Measurements from ENCODE around the gene SUN1.

The SUN1 gene

DNA sequence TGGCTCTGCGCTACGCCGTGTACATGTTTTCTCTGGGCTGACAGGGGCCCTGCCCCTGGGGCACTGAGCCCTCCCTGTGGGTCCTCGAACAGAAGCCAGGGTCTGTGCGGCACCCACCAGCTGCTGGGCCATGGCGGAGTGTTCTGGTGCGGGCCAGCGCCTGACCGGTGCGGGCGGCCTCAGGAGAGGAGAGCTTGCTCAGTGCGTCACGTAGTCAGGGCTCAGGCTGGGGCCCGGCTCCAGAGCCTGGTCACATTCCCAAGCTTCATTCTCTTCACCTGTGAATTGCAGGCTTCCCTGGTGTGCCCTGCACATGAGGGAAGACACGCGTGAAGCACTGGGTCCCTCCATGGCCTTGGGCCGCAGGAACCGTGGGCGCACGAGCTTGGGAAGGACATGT lies 59.5 kb downstream of the SUN1 start:
- DNase-seq (ENCODE audit: low spot score): no peak

DNA sequence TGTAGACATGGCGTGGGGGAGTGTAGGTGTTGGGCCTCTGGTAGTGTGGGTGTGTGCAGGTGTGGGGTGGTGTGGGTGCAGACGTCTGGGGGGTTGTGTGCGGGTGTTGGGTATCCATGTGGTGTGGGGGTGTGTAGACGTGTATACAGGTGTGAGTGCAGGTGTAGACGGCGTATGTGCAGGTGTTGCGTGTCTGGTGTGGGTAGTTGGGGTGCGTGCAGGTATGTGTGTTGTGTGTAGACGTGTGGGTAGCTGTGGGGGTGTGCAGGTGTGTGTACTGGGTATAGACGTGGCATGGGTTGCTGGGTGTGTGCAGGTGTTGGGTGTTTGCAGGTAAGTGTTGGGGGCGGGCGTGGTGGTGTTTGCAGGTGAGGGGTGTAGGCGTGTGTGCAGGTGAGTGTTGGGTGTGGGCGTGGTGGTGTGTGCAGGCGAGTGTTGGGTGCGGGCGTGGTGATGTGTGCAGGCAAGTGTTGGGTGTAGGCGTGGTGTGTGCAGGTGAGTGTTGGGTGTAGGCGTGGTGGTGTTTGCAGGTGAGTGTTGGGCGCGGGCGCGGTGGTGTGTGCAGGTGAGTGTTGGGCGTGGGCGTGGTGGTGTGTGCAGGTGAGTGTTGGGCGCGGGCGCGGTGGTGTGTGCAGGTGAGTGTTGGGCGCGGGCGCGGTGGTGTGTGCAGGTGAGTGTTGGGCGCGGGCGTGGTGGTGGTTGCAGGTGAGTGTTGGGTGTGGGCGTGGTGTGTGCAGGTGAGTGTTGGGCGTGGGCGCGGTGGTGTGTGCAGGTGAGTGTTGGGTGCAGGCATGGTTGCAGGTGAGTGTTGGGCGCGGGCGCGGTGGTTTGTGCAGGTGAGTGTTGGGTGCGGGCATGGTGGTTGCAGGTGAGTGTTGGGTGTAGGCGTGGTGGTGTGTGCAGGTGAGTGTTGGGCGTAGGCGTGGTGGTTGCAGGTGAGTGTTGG lies 60.6 kb downstream of the SUN1 start:
- DNase-seq (ENCODE audit: low spot score): no peak

DNA sequence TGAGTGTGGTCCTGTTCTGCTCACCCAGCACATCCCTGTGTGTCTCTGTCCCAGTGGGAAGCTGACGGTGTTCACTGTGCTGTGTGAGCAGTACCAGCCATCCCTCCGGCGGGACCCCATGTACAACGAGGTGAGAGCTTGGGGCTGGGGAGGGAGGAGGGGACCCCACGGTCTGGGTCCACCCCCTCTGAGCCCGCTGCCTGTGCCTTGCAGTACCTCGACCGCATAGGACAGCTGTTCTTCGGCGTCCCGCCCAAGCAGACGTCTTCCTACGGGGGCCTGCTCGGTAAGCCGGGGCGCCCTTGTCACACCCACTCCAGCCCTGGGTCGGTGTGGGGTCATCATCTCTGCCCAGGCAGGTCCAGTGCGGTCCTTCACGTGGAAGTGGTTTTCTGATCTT lies 61.4 kb downstream of the SUN1 start:
- DNase-seq (ENCODE audit: low spot score): no peak

DNA sequence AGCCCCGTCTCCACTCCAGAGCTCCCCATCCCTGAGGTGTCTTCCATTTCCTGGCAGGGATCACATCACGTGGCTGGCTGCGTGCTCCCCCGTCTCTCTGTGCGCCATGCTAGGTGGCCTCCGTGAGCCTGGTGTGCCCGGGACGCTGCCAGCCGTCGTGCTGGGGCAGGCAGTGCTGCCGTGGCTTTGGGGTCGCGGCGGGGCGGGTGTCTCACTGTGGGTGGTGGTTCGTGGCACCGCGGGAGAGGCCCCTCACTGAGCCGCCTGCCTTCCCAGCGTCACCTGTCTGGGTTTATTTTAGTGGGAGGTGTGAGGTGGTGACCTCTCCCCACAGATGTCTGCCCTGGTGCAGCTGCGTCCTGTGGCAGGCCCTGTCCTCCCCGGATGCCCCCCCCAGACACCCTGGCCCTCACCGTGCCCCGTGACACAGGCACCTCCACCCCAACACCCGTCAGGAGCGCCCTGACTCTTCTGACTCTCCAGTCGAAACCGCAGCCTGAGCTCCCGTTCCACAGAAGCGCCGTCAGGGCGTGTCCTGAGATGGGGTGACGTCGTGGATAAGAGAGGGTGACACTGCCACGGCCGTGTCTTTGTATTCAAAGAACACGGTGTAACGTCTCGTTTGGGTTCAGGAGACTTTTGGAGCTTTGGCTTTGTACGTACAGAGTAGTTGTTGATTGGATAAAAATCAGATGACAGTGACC lies 62.0 kb downstream of the SUN1 start:
- DNase-seq (ENCODE audit: low spot score): no peak

DNA sequence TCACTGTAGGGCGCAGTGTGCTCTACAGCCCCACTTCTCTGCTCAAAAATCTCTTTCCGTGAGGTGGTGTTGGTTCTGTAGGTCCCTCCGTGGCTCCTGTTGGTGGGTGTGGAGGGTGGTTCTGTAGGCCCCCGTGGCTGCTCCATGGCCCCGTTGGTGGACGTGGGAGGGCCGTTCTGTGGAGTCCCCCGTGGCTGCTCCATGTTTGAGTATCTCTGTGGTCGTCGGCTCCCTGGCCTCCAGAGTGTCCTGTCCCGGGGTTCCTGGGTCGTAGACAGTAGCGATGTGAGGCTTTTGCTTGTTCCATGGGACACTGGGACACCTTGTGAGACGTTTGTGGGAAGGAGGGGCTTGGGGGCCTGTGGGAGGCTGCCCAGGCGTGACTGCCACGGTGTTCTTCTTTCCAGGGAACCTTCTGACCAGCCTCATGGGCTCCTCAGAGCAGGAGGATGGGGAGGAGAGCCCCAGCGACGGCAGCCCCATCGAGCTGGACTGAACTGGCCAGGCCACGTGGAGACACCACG lies 62.7 kb downstream of the SUN1 start:
- no peak for DNase-seq (ENCODE audit: low spot score)

DNA sequence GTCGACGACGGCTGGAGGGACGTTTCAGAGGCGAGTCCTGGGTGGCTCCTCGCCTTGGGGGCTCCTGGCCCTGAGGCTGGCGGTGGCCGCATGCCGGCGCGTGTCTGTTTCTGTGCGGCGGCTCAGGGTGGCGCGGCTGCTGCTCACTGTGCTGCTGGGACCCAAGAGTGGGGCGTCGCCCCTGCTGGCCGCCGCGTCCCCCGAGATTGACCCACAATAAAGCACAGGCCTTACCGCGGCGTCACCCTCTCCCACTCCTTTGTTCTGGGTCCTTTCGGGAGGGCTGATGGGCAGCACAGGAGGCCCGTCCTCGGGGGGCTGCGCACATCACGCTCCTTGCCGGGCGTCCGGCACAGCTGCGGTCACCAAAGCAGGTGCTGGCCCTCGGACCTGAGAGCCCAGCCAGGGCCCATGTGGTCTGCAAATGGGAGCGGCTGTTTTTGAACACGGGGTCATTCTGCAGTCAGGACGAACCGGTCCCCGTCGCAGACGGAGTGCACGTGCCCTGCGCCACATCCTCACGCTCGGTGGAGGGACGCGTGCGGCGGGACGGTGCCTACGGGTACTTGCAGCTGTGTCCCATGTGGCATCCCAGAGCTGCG lies 63.3 kb downstream of the SUN1 start:
- no peak for DNase-seq (ENCODE audit: low spot score)

DNA sequence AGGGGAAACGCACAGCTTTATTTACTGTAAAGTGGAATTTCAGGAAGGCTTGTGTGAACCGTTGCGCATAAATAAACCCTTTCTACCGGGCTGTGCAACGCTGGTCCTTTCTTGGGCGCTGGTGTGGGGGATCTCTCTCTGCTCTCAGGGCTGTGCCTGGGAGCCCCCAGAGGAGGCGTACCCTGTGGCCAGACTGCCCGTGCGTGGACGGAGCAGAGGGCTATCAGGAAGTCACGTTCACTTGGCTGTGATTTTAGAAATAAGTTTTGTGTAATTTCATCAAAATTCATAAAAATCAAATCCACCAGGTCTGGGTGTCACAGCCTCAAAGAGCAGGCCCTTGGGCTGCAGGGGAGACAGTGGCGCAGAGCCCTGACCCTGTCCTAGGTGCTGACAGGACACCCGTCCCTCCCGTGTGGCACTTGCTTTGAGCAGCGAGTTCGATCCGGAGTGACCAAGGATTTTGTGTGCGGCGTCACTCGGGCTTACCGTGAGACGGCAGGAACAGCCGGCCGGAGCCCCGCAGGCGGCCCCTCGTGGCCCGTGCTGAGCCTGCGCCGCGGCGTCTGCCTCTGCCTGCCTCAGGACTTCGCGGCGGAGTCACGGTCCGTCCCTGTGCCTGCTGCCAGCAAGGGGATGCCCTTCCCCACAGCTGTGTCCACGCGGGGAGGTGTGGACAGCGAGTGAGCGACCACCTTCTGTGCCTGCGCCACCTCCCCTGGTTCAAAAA lies 64.2 kb downstream of the SUN1 start:
- DNase-seq (ENCODE audit: low spot score): no peak

DNA sequence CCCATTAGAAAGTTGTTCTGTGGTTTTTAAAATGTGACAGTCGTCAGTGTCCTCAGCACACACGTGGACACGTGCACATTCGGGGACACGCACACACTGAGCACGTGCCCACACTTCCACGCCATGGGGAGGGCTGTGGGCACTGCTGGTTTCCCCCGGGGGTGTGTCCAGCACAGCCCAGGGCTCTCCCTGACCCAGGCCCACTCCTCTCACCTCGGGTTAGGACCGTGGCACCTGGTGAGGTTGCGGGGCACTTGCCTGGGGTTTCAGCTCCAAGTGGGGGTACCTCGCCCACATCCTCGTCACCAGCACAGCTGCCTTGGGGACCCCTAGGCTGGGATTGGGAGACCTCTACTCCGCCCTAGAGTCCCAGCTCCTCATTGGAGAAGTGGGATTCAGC lies 64.8 kb downstream of the SUN1 start:
- no peak for DNase-seq (ENCODE audit: low spot score)

DNA sequence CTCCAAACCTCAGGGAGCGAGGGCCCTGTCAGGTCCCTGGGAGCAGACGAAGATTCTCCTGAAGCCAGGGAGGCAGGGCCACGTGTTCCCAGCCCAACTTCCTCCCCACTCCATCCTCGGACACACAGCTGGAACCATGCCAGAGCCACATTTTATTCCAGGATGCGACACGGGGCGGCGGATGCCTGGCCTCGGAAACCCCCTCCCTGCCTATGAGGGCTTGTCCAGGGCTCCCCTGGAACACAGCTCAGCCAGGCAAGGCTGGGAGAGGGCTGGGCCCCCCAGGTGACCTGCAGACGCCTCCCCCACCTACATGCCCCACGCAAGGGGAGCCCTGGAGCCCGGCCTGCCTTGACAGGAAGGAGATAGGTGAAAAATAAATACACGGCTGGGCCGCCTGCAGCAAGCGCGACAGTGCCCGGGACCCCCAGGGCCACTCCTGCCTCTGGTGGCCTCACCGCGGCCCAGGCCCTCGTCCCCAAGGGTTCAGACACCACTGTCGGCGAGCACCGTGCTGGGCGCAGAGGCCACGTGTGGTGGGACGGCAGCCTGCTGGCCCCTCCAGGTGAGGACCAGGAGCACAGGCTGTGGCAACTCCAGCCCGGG lies 65.6 kb downstream of the SUN1 start:
- no peak for DNase-seq (ENCODE audit: low spot score)

DNA sequence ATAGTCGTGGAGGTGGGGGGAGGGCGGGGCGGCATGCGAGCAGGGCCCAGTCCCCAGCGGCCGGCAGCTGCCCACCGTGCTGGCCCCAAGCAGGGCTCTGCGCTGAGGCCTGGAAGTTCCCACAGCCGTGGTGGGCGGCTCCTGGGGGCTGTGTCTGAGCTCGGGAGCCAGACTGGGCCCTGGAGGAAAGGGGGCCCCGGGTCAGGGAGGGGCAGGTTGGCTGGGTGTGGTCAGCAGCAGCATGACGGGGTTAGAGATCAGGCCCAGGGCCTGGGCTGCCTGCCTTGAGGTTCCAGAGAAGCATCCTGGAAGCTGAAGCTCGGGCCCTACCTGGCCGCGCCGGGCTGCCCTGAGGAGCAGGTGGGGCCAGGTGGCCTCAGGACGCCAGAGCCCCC lies 66.2 kb downstream of the SUN1 start:
- DNase-seq (ENCODE audit: low spot score): no peak

DNA sequence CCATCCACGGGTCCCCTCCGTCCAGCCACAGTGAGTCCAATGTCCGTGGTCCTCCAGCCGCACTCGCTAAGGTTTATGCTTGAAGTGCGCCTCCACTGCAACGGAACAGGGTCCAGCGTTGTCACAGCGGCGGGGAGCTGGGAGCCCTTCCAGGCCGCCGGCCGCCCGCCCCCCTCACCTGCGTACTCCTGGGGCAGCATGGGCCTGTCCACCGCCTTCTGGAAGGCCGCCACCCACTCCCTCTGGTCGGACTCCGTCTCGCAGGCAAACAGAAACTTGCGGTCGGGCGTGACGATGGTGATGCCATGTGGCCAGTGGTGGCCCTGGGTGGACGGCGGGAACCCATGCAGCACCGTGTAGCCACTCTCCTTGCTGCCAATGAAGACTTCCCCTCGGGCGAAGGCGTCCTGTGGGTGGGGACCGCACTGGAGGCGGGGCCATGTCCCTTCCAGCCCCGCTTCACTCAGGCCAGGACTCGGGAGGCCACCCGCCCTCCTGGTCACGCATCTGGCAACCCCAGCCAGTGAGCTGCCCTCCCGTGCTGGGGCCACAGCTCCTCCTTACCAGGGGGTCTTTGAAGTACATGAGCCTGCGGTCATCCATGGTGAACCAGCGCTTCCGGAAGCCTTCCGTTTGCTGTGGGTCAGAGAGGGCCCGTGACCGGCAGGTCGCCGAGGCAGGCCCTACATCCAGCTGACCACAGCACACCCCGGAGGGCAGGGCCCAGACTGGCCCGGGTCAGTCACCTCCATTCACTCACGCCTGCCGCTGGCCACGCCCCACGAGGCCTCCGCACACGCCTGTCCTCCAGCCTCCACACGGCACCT lies 66.8 kb downstream of the SUN1 start:
- DNase-seq (ENCODE audit: low spot score): no peak

DNA sequence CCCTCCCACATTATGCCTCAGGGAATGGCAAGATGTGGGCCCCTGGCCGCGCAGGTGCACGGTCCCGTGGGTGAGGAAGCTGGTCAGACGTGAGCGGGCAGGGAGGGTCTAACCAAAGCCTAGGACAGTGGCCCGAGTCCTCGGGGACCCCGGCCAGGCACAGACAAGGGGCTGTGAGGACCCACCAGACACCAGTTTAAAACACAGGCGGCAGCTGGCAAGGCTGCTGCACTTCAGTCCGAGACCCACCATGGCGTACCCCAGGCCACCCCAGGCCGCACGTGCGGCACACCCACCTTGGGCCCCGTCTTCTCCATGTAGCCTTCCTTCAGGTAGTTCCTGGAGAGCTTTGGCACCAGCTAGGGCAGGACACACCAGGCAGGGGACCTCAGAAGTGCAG lies 67.5 kb downstream of the SUN1 start:
- no peak for DNase-seq (ENCODE audit: low spot score)

DNA sequence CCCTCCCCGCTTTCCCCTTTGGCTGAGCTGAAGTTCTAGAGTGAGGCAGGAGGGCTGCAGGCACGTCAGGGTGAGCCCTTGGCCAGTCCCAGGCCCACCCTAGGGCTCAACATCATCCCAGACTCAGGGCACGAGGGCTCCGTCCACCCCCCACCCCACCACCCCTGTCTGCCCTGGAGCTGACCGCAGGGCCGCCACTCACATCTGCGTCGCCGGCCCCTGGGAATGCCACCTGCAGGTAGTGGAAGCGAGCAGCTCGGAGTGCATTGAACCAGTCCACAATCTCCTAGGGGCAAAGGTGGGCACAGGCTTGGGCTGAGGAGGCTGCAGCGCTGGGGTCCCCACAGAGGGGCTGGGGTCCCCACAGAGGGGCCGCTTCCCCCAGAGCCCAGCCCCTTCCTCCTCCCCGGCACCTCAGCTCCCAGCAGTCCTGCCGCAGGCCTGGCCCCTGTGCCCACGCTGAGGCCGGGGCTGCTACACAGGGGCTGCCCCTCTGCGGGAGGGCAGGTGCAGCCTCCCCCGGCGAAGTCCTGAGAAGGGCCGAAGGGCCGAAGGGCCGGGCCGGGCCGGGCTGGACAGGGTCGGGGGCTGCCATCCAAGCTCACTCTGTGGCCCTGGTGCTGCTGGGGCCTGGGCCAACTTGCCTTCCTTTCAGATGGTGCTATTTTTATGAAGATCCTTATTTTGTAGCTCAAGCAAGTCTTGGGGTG lies 68.2 kb downstream of the SUN1 start:
- DNase-seq (ENCODE audit: low spot score): no peak

DNA sequence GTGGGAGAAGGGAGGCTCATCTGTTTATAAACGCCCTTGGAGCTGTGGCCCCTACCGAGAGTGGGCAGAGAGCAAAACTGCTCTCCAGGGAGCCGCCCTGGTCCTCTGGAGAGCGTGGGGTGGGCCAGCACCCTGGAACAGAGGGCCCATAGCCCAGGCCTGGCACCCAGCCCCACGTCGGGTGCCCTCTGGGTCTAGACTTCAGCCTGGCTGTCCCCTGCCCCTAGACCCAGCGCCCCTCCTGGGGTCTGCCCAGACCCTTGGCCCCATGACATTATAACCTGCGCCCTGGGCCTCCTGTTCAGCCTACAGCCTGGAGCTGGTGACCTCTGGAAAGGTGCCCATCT lies 68.7 kb downstream of the SUN1 start:
- no peak for DNase-seq (ENCODE audit: low spot score)

DNA sequence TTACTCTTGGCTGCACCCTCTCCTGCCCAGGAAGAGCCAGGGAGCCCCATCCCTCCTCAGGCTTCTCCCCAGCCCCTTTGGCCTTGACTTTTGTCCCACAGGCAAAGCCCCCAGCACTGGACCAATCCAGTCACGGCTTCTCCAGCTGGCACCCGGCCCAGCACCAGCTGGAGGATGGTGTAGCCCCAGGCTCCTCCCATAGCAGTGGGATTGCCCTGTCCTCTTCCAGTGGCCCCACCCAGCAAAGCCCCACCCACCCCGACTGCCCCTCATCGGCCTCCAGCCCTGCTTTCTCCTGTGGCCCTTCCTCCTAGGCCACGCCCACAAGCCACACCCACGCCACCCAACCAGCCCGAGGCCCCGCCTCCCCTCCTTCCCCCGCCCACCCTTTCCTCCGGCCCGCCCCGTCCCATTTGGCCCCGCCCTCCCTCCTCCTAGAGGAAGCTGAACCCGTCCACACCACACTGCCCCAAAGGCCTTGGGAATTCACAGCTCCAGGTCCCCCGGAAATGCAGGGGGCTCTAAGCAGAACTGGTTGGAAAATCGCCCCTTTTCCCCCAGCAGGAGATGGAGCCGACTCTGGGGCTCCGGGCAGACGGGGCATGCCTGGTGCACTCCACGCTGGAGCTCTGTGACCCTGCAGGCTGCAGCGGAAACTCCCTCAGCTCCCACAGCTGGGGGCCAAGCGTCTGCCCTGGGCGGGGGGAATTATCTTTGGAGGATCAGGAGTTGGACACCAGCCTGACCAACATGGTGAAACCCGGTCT lies 69.3 kb downstream of the SUN1 start:
- DNase-seq (ENCODE audit: low spot score): peak; percentile 94

DNA sequence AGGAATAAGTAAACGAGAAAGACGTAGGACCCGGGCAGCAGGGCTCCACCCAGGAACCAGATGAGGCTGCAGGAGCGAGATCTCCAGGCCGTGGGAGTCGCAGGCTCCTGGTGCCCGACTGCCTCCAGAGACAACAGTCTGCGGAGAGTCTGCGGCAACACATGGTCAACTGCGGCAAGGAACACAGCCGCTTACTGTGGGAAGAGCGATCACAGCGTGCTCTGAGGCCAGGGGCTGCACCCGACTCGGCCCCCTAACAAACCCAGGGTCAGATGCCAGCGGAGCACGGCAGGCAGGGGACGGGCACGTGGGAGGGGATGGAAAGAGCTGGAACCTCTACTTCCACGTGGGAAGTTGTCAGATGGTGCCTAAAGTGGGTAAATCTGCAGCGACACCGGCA lies 70.7 kb downstream of the SUN1 start:
- no peak for DNase-seq (ENCODE audit: low spot score)

DNA sequence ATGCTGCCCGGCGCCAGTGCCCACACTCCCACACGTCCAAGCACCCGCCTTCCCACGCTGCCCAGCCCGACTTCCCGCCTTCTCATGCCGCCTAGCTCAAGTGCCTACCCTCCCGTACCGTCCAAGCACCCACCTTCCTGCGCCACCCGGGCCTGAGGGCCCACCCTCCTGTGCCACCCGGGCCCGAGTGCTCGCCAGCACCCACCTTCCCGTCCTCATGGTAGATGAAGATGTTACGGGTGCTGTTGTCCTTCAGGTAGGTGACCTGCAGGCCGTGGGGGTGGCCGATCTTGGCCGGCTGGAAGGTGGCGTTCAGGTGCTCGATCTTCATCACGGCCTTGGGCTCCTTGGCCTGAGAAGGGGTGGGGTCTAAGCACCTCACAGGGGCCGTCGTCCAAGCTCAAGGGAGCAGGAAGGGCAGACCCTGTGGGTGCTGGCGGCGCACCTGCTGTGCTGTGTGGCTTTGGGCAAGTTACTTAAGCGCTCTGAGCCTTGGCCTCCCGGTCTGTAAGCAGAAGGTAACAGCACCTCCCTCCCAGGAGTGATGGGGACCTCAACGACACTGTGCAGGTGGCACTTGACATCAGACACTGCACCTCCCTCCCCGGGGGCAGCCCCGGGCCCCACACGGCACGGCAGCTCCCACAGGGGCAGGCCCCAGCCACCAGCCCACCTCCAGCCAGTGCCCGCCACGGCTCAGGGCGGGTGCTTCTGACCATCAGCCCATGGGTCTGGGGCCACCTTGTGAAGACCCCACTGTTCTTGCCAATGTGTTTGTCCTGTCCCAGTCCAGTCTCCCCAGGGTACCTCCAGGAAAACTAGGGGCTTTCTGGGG lies 71.9 kb downstream of the SUN1 start:
- DNase-seq (ENCODE audit: low spot score): no peak

DNA sequence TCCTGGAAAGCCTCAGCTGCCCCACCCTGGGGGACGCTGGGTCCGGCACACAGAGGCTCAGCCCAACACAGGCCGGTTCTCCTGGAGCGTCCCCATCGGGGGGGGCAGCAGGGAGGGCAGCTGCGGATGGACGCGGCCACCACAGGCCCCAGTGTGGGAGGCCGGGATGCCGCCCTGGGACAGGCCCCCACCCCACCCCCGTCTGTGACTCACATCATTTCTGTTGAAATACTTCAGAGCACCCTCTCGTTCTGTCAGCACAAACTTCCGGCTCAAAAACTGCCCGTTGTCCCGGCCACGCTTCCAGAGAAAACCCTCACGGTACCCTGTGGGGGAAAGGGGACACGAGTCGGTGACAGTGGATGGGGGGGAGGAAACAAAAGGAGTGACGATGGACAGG lies 72.6 kb downstream of the SUN1 start:
- peak; percentile 82 for DNase-seq (ENCODE audit: low spot score)

DNA sequence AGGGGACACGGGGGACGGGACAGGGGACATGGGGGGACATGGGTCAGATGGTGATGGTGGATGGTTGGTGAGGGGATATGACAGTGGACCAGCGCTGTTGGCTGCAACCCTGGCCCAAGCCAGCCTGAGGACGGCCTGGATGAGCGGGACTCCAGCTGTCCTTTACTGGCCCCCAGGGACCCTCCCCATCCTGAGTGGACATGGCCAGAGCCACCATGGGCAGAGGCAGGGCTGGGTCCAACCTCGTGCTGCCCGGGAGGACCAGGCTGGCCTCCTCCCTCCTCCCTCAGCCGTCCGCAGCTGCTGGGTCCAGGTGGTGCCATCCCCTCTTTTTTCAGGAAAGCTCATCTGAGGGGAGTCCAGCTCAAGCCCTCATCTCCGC lies 74.5 kb downstream of the SUN1 start:
- no peak for DNase-seq (ENCODE audit: low spot score)

Measured in GM03348 (cell line).